MCF 10A (cell line): ENCODE results near the gene FASTK. TPM values are rescaled to one million over a fixed set of nuclear protein-coding genes. Genes with fewer than 3 reads are reported as not detected.

Source experiments
- BruUV-seq: library from RNA; stranded (reverse); fragments of 400-500 nt; replicated peaks from 2 replicates; lab custom pipeline; 2021; lab: Mats Ljungman, UMichigan
- CTCF ChIA-PET: fragments of 300-600 bp; sonication (Branson Sonifier 250); formaldehyde crosslinking; extraction: SDS; loops from one replicate; lab custom pipeline; 2021; ENCODE audit warnings: antibody characterized with exemption, inconsistent platforms; lab: Yijun Ruan, JAX
- POLR2A ChIA-PET: fragments of 300-600, 350-650 bp; sonication (Branson Sonifier 250); formaldehyde crosslinking; extraction: SDS; loops from one replicate; lab custom pipeline; 2020; ENCODE audit warnings: antibody characterized with exemption, inconsistent platforms; lab: Yijun Ruan, JAX
- DNase-seq: peaks from one replicate; pipeline ENCODE4 v3.0.0-alpha.2; 2018; ENCODE audit not compliant: unreplicated experiment
- H3K27ac Mint-ChIP-seq: one replicate; pipeline ENCODE4 v1.8.0; 2022; ENCODE audit warnings: mild to moderate bottlenecking, low read depth, mixed read lengths; ENCODE audit not compliant: unreplicated experiment
- H3K27me3 Mint-ChIP-seq: one replicate; pipeline ENCODE4 v1.8.0; 2022; ENCODE audit warnings: mixed read lengths; ENCODE audit not compliant: insufficient read depth, unreplicated experiment
- H3K36me3 Mint-ChIP-seq: one replicate; pipeline ENCODE4 v1.8.0; 2022; ENCODE audit warnings: mild to moderate bottlenecking, moderate library complexity, mixed read lengths; ENCODE audit not compliant: insufficient read depth, unreplicated experiment
- H3K4me1 Mint-ChIP-seq: one replicate; pipeline ENCODE4 v1.8.0; 2022; ENCODE audit warnings: mixed read lengths; ENCODE audit not compliant: insufficient read depth, unreplicated experiment
- H3K4me3 Mint-ChIP-seq: one replicate; pipeline ENCODE4 v1.8.0; 2022; ENCODE audit warnings: mild to moderate bottlenecking, moderate library complexity, mixed read lengths; ENCODE audit not compliant: unreplicated experiment
- H3K9me3 Mint-ChIP-seq: one replicate; pipeline ENCODE4 v1.8.0; 2022; ENCODE audit warnings: mixed read lengths; ENCODE audit not compliant: unreplicated experiment
- intact Hi-C: fragments of 100-400 bp; cut with micrococcal nuclease; formaldehyde crosslinking; loops from 2 replicates; pipeline ENCODE4 v1.14.1; 2022
- total RNA-seq: library from RNA; stranded (reverse); gene quantifications from 2 replicates; pipeline ENCODE4 v1.2.3, GENCODE V29; 2022
- TF ChIP-seq, protein P1 (sequence below): fragments of 200-600 bp; IDR thresholded peaks from one replicate; pipeline ENCODE4 v1.8.0; 2022; ENCODE audit warnings: antibody characterized with exemption, mild to moderate bottlenecking; ENCODE audit not compliant: unreplicated experiment

FASTK gene
- total RNA-seq, 1 experiment from 2014 or later: 79.3 TPM

DNA sequence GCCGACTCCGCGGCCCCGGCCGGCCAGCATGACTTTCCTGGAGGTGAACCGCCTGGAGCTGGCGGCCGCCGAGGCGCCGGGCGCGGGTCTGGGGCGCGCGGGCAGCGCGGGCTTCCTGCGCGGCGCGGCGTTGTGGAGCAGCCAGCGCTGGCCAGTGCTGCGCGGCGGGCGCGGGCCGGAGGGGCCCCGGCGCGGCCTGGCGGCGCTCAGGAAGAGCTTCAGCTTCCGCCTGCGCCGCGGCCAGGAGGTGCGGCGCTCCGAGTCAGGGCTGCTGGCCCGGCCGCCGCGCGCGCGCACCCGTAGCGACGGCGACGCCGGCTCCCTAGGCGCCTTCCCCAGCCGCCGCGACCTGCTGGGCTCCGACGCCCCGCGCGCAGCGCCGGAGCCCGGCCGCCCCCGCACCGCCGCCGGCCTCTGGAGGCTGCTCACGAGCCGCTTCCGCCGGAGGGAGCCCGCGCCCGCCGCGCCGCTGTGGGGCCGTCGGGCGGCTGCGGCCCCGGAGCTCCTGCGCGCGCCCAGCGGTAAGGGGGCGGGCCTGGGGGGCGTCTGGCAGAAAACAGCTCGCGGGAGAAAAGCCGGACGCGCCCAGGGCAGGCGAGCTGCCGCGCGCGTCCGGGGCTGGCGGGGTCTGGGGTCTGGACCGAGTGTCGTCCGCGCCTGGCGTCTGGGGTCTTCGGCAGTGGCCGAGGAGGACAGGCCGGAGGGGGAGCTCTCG, 34.7 kb upstream of the FASTK start:
- TF ChIP-seq, protein P1, sequence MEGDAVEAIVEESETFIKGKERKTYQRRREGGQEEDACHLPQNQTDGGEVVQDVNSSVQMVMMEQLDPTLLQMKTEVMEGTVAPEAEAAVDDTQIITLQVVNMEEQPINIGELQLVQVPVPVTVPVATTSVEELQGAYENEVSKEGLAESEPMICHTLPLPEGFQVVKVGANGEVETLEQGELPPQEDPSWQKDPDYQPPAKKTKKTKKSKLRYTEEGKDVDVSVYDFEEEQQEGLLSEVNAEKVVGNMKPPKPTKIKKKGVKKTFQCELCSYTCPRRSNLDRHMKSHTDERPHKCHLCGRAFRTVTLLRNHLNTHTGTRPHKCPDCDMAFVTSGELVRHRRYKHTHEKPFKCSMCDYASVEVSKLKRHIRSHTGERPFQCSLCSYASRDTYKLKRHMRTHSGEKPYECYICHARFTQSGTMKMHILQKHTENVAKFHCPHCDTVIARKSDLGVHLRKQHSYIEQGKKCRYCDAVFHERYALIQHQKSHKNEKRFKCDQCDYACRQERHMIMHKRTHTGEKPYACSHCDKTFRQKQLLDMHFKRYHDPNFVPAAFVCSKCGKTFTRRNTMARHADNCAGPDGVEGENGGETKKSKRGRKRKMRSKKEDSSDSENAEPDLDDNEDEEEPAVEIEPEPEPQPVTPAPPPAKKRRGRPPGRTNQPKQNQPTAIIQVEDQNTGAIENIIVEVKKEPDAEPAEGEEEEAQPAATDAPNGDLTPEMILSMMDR: no peak
- no peaks in the 10 kb centered on the region for H3K27me3 Mint-ChIP-seq
- H3K9me3 Mint-ChIP-seq: no peaks in the 10 kb centered on the region
- H3K4me3 Mint-ChIP-seq: peak overlapping the region; percentile 85
- H3K36me3 Mint-ChIP-seq: peaks cover 31% of the 10 kb centered on the region
- BruUV-seq: no TSS peak
- intact Hi-C loops: no loop called here
- DNase-seq: peak; percentile 15
- POLR2A ChIA-PET: interaction anchor here (0.6 to 8.4 kb wide), 14 partner anchors 8 to 226 kb away, joined by 3 to 128 read pairs (median 6); partner anchors contain the start of genes ABCB8, ABCF2, AGAP3 and CDK5
- peak overlapping the region; percentile 84 for H3K27ac Mint-ChIP-seq
- CTCF ChIA-PET: interaction anchor here (0.6 to 15.6 kb wide), 8 partner anchors 8 to 216 kb away, joined by 3 to 315 read pairs (median 5); partner anchors contain the start of genes AGAP3 and TMUB1
- H3K4me1 Mint-ChIP-seq: peaks cover 33% of the 10 kb centered on the region

DNA sequence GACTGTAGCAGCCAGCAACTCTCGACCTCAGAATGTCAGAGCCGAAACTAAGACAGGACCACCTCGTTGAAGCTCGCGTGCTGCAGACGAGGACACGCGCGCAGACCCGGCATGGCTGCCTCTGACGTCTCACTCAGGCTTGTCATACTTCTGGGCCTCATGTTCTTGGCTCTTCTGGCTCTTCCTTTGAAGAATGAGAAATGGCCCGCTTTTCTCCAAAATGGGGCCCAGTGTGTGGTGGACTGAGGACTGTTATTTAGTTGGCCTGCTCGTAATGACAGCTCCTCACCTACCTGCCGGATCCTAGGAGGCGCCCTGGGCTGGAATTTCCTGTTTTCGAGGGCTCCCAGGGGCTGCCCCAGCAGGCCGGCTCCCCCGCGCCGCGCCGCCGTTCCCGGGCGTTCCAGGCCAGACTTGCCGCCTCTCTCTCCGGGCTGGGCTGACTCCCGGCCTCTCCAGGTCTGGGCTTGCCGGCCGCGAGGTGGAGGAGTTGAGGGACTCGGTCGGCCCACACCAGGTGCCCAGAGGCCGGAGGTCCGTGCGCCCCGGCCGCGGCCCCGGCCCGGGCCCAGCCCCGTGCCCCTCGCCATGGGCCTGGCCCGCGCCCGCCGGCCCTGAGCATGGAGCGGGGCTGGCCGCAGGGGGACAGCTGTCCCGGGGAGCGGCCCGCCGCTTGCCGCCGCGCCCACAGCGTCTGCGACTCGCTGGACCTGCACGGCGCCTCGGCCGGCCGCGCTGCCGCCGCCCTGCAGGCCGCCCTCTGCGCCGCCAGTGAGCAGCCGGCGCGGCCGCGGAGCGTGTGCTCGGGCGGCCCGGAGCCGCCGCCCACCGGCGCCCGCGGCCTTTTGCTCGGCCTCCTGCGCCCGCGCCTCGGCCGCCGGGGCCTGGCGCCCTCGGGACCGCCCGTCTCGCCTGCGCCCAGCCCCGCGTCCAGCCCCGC, 33.8 kb upstream of the FASTK start:
- BruUV-seq: no TSS peak
- peak overlapping the region; percentile 63 for H3K4me3 Mint-ChIP-seq
- peak; percentile 59 for DNase-seq
- H3K27ac Mint-ChIP-seq: peak overlapping the region; percentile 59
- intact Hi-C loops: loop anchor here (5.0 kb wide), 2 partner anchors 147 to 337 kb away; no protein-coding TSS in a partner anchor
- H3K9me3 Mint-ChIP-seq: no peaks in the 10 kb centered on the region
- POLR2A ChIA-PET: interaction anchor here (0.8 to 8.4 kb wide), 12 partner anchors 10 to 113 kb away, joined by 3 to 128 read pairs (median 4); partner anchors contain the start of genes ABCB8, ABCF2, AGAP3 and FASTK
- H3K36me3 Mint-ChIP-seq: peaks cover 31% of the 10 kb centered on the region
- CTCF ChIA-PET: interaction anchor here (0.7 to 15.6 kb wide), 9 partner anchors 9 to 216 kb away, joined by 3 to 315 read pairs (median 8); partner anchors contain the start of genes AGAP3, CDK5, SLC4A2 and TMUB1
- no peaks in the 10 kb centered on the region for H3K27me3 Mint-ChIP-seq
- TF ChIP-seq, protein P1: no peak
- H3K4me1 Mint-ChIP-seq: peaks cover 37% of the 10 kb centered on the region

DNA sequence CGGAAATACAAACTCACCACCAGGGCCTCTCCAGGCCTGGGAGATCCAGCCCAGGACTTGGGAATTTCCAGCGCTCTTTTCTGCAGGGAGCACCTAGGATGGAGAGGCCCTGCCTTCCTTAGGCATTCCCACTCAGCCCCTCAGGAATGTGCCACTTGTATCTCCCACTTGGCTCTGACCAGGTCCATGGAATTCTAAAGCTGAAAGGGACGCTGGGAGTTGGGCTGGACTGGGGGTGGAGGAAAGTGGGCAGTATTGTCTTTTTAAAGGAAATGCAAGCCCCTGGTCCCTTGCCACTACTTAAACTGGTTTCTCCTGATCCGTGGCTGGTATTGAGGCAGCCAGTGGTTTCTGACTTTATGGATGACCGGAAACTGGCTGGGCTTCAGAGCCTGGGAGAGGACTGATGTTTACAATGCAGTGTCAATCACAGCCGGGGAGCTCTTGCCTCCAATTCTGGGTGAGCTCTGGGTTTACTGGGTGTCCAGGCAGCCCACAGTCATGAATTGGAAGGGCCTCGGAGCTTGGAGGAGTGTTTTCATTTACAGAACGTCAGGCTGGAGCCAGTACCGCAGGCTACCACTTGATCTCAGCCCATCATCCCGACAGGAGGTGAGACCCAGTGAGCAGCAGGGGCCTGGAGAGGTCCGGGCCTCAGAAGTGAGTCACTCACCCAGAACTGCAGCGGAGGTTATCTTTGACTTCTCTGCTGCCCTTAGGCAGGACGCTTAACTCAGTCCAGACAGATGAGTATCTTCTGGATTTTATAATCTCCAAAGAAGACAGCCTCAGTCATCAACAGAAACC, 32.9 kb upstream of the FASTK start:
- TF ChIP-seq, protein P1: no peak
- BruUV-seq: no TSS peak
- Mint-ChIP-seq H3K9me3 (no peaks in the 10 kb centered on the region), H3K36me3 (peaks cover 23% of the 10 kb centered on the region), H3K27ac (peak overlapping the region; percentile 59), H3K27me3 (no peaks in the 10 kb centered on the region), H3K4me3 (peak overlapping the region; percentile 63), H3K4me1 (peaks cover 35% of the 10 kb centered on the region)
- ChIA-PET CTCF (interaction anchor here (0.6 to 15.6 kb wide), 11 partner anchors 8 to 825 kb away, joined by 3 to 315 read pairs (median 5); partner anchors contain the start of genes AGAP3, CDK5, SLC4A2 and TMUB1), POLR2A (interaction anchor here (0.8 to 8.4 kb wide), 10 partner anchors 9 to 114 kb away, joined by 3 to 128 read pairs (median 4); partner anchors contain the start of genes ABCF2, AGAP3, FASTK and SLC4A2)
- intact Hi-C loops: loop anchor here (5.0 kb wide), 2 partner anchors 146 to 336 kb away; no protein-coding TSS in a partner anchor
- peak; percentile 76 for DNase-seq
